Measurements from ENCODE around the gene KPNA5.
"Not testable (repeated sequence)": the region's sequence is repeated elsewhere in the genome, so short reads cannot be mapped to it uniquely, and the experiment has no call there.

DNA sequence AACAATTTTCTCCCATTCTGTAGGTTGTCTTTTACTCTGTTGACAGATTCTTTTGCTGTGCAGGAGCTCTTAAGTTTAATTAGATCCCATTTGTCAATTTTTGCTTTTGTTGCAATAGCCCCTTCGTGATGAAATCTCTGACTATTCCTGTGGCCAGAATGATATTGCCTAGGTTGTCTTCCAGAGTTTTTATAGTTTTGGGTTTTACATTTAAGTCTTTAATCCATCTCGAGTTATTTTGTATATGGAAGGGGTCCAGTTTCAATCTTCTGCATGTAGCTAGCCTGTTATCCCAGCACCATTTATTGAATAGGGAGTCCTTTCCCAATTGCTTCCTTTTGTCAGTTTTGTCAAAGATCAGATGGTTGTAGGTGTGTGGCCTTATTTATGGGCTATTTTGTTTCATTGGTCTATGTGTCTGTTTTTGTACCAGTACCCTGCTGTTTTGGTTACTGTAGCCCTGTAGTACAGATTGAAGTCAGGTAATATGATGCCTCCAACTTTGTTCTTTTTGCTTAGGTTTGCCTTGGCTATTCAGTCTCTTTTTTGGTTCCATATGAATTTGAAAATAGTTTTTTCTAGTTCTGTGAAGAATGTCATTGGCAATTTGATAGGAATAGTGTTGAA lies 5.6 kb downstream of the KPNA5 start:
- TF ChIP-seq POLR2A (IDR thresholded peaks at IDR 0.05; ENCODE audit: low read depth, low read length); TAF1 (IDR thresholded peaks at IDR 0.05; ENCODE audit: borderline replicate concordance, low read depth, low read length): not testable (repeated sequence)
